T-helper 22 cell (primary cell): Measurements from ENCODE around the gene SOX12.

Source experiments
- DNase-seq: peaks from one replicate; pipeline ENCODE4 v3.0.0-alpha.2; 2020; ENCODE audit warnings: low read depth

SOX12 gene

DNA sequence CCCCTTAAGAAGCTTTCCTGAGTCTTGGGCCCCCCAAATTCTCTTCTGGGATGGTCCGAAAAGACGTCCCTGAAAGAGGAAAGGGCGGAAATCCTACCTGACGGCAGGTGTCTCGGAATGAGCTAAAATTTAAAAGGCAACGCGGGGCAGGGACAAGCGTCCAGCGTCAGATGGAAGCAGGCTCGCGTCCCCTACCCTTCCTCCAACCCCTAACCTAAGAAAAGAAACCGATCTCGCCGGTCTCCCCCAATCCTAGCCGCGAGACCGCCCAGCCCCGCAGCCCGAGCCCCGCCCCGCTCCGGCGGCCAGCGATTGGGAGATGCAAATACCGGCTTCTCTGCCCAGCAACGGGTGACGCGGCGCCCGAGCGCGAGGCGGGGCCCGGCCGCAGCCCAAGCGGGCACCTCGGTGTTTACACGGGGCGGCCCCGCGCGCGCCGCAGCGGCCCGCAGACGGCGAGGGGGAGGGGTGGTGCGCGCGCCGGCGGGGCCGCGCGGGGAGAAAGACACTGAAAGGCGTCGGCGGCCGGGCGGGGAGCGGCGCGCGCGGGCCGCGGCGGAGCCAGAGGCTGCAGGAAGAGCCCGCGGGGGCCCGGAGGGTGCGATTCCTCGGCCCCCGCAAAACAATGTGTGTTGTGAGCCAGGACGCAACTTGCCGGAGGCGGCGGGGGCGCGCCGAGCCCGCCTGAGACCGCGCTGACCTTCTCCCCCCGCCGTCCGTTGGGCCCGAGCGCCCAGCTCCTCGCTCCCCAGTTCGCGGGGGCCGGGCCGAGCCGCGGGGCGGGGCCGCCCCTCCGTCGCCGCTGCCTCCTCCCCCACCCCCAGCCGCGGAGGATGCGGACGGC lies at the start of gene SOX12:
TSS of gene SOX12 (plus strand) at position 508 of the 844 bp plus-strand sequence. CDS start 373 bp downstream, outside the sequence.
- peak; percentile 93 for DNase-seq

DNA sequence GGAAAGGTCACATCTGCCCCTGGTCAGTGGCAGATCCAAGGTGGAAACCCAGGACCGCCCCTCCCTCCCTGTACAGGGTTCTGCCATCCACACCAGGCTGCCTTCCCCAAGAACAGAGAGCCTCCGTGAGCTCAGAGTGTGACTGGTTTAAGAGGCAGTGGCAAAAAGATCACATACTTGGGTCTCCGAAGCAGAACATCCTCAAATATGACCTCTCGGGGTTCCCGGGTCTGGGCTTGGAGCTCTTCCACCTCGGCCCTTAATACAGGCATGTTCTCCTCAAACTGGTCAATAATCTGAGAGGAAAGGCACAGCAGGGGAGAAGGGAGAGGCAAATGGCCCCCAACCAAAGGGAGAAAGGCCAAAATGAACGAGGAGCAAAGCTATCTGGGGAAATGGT lies 49.6 kb upstream of the SOX12 start:
- DNase-seq, result no peak

GRCh38 chr20:276620-277495 lies 48.5 kb upstream of the SOX12 start:
- DNase-seq, result no peak

DNA sequence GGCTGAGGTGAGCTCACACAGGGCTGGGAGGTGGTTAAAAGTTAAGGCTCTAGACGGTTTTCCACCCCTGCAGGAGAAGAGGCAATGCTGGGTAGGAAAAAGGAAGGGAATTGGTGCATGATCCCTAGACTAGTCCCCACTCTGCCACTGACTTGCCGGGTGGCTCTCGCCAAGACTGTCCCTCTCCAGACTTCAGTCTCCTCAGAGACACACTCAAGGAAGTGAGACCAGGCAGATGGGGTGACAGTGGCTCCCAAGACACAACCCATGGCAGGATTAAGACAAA lies 47.9 kb upstream of the SOX12 start:
- no peak for DNase-seq

DNA sequence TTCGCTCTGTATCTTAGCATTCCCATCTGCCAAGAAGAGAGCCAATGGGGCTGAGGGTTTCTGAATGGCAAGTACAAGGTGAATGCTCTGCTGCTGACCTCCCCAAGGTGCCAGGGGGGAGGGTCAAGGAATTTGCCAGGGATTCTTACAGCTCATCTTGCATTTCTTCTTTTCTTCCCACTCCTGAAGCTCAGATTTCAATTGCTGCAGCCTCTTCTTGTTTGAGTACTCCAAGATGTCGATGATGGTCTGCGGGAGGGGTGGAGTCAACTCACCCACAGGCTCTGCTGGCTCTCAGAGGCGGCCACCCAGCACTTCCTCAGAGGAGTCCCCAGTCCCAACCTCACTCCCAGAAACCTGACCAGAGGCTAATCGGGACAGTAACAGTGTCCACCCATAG lies 47.2 kb upstream of the SOX12 start:
- no peak for DNase-seq

DNA sequence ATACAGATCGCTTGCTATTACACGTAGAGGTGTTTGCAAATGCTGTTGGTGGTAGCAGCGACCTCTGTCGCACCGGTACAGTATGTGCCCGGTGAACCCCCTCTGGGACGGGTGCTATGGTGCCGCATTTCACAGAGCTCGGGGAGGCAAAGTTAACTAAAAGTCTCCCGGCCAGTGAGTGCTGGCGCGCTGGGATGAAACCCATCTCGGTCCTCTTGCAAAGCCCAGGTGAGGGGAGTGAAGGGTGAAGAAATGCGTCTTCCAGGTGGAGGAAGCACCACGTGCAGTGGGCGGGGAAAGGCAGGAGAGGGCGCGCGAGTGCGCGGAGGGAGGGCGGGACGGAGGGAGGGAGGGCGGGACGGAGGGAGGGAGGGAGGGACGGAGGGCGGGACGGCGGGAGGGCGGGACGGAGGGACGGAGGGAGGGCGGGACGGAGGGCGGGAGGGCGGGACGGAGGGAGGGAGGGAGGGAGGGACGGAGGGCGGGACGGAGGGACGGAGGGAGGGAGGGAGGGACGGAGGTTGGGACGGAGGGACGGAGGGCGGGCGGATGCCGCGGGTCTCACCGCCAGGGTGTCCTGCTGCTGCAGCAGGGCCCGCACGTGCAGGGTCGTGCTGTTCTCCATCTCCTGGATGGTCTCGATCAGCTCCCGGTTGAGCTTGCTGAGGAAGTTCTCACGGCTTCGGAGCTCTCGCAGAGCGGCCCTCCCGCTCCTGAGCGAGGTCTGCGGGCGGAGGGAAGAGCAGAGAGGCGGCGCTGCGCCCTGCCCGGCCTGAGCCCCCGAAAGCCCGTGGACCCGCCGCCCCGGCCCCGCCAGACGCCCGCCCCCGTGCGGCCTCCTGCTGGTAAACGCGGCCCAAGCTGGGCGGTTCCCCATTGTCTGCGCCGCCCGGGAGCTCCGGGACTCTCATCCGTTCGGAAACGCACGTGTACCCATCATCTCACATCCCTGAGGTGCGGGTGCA lies 46.5 kb upstream of the SOX12 start:
- no peak for DNase-seq

DNA sequence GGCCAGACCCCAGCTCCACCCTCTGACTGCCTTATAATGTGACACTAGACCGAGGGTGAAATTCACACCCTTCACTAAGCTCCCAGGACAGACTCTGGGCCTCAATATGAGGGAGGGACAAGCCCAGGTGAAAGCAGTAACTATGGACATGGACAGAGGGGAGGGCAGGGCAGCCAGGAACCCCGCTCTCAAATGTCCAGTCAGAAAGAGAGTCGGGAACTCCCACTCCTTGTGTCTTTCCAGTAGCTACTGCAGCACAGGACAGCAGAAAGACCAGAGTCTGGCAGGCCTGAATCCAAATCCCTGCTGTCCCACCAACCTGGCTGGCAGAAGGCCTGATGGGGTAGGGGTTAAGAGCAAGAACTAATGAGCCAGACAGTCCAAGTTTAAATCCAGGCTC lies 41.2 kb upstream of the SOX12 start:
- DNase-seq, result no peak

- DNase-seq, result no peak
Measured at GRCh38 chr20:286508-286907, 38.8 kb upstream of the SOX12 start.

- DNase-seq, result no peak
Measured at GRCh38 chr20:288956-289692, 36.2 kb upstream of the SOX12 start.

DNA sequence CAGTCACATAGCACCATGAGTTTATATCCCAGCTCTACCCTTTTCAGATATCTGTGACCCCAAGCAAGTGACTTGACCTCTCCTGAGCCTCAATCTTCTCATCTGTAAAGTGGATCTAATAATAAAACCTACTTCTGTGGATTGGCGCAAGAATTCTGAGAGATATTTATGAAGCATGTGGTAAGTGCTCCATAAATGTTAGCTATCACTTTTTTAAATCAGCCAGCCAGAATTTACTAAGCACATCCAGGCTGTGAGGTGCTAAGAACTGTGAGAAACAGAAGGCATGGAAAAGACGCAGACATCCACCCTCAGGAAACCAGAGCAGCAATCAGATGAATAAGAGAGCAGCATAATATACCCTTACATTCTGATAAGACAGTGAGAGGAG lies 35.7 kb upstream of the SOX12 start:
- DNase-seq, result no peak

- peak; percentile 67 for DNase-seq
Measured at GRCh38 chr20:290084-290831, 35.1 kb upstream of the SOX12 start, which contains the start of gene C20orf96. Gene C20orf96 (minus strand): TSS chr20:290750. CDS start chr20:290610, 140 bp downstream.

DNA sequence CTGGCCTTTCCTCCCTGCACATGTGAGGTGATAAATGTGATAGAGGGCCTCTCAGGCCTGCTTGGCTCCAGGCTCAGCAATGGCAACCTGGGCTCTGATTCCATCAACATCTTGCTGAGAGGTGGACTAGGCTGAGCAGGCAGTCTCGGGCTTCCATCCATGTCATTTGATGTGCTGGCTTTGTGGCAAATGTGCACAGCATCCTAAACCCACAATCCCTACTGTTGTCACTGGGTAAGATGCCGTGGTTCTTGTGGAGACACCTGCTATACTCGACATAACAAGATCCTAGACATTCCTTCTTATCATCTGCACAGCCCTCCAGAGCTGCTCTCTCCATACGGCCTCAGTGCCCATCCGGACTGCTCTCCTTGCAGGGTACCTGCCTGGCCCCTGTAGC lies 30.8 kb upstream of the SOX12 start:
- no peak for DNase-seq

- DNase-seq, result no peak
Measured at GRCh38 chr20:295804-296203, 29.5 kb upstream of the SOX12 start.

DNA sequence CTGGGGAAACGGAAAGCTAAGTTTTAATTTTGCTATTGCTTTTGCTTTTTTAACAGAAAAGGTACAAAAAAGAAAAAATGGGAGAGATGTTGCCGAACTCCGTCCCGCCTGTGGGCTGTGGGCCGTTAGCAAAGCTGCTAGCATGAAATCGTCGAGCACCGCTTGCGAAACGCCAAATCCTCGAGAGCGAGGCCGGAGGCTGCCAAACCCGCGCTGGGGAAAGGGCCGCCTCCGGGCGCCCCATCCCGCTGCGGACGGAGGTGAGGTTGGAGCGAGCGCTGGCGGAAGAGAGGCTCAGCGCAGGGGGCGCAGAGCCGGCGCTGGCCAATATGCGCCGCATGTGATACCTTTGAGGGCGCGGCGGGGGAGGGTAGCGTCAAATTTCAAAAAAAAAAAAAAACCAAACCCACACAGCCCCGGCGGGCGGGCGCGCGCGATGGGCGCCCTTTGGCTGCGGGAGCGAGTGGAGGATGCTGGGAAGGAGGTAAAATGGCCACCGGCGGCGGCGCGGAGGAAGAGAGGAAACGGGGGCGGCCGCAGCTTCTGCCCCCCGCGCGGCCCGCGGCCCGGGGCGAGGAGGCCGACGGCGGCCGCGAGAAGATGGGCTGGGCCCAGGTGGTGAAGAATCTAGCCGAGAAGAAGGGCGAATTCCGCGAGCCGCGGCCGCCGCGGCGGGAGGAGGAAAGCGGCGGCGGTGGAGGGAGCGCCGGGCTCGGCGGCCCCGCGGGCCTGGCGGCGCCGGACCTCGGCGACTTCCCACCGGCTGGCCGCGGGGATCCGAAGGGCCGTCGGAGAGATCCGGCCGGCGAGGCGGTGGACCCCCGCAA lies 28.0 kb upstream of the SOX12 start, which contains the start of gene ZCCHC3:
TSS of gene ZCCHC3 (plus strand) at position 473 of the 827 bp plus-strand sequence. CDS start at position 490, 17 bp downstream.
- DNase-seq, result peak; percentile 71

DNA sequence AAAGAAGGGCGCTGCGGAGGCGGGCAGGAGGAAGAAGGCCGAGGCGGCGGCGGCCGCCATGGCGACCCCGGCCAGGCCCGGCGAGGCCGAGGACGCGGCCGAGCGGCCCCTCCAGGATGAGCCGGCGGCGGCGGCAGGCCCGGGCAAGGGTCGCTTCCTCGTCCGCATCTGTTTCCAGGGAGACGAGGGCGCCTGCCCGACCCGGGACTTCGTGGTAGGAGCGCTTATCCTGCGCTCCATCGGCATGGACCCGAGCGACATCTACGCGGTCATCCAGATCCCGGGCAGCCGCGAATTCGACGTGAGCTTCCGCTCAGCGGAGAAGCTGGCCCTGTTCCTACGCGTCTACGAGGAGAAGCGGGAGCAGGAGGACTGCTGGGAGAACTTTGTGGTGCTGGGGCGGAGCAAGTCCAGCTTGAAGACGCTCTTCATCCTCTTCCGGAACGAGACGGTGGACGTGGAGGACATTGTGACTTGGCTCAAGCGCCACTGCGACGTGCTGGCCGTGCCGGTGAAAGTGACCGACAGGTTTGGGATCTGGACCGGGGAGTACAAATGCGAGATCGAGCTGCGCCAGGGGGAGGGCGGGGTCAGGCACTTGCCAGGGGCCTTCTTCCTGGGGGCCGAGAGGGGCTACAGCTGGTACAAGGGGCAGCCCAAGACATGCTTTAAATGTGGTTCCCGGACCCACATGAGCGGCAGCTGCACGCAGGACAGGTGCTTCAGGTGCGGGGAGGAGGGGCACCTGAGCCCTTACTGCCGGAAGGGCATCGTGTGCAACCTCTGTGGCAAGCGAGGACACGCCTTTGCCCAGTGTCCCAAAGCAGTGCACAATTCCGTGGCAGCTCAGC lies 27.2 kb upstream of the SOX12 start:
- DNase-seq, result peak; percentile 8

DNA sequence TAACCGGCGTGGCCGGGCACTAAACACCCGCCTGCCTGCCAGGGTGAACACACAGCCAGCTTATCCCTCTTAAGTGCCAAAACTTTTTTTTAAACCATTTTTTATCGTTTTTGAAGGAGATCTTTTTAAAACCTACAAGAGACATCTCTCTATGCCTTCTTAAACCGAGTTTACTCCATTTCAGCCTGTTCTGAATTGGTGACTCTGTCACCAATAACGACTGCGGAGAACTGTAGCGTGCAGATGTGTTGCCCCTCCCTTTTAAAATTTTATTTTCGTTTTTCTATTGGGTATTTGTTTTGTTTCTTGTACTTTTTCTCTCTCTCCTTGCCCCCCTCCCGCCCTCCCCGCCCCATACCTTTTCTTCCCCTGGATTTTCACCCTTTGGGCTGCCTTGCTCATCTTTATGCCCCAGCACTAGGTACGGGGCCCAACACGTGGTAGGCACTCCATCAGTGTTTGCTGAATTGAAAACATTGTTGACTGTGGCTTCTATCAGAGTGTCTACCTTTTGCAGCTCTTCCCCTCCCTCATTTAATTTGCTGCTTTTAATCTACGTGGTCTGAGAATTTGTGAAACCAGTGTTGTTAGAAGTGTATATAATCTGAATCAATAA lies 26.5 kb upstream of the SOX12 start:
- DNase-seq, result no peak

DNA sequence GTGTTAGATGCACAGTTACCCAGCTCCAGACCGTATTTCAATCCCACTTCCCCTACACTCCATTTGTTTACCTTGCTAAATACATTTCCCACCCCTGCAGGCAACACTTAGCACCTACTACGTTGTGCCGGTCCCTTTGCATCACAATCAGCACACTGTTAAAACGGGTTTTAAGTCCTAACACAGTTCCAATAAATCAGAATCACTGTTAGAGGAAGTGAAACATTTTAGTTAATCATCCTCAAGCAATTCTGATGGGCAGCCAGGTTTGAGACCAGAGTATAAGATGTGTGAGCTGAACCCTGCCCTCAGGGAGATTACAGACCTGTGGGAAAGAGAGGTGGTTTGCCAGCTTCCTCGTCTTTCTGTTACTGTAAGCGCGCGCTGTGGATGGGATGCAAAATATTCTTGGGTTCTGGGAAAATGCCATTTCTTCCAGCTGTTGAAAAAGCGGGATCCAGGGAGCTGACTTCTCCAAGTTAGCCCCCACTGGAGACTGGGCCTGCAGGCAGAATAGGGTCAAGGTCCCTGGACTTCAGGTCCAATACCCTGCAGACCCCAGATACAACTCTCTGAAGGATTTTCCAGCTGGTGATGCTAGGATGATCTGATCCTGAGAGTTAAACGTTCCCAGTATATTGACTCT lies 24.9 kb upstream of the SOX12 start:
- no peak for DNase-seq
